Central memory CD8-positive, alpha-beta T cell (primary cell): ENCODE results near the gene TMPRSS6.
A peak's percentile ranks its signal among the peaks of the same experiment; 100 is the strongest.

Experiments
- ATAC-seq: fragments of 150-1000 bp; cut with Tn5 transposase; replicated peaks from 2 replicates; pipeline ENCODE4 v1.10.0; 2022; ENCODE audit warnings: mild to moderate bottlenecking, moderate FRiP score, moderate number of reproducible peaks; ENCODE audit not compliant: poor library complexity, severe bottlenecking; ENCODE audit errors: extremely low read depth
- DNase-seq, 2 donors: peaks; one replicate each; pipeline ENCODE4 v3.0.0; 2021; ENCODE audit warnings: low spot score in 2 of 2
- H3K27ac Mint-ChIP-seq: one replicate; pipeline ENCODE4 v1.8.0; 2022; ENCODE audit warnings: low read depth, mild to moderate bottlenecking, moderate library complexity, mixed read lengths
- H3K27me3 Mint-ChIP-seq: one replicate; pipeline ENCODE4 v1.8.0; 2022; ENCODE audit warnings: mixed read lengths
- H3K36me3 Mint-ChIP-seq: one replicate; pipeline ENCODE4 v1.8.0; 2022; ENCODE audit warnings: mild to moderate bottlenecking, moderate library complexity, mixed read lengths; ENCODE audit not compliant: insufficient read depth
- H3K4me1 Mint-ChIP-seq: one replicate; pipeline ENCODE4 v1.8.0; 2022; ENCODE audit warnings: mixed read lengths
- H3K4me3 Mint-ChIP-seq: one replicate; pipeline ENCODE4 v1.8.0; 2022; ENCODE audit warnings: mild to moderate bottlenecking, moderate library complexity, mixed read lengths
- H3K9me3 Mint-ChIP-seq: one replicate; pipeline ENCODE4 v1.8.0; 2022; ENCODE audit warnings: mixed read lengths

The TMPRSS6 gene

GRCh38 chr22:37109242-37109917 is at the start of gene TMPRSS6:
TMPRSS6 (minus strand) TSS chr22:37109713; CDS start chr22:37103417, 6,296 bp downstream.
- H3K27ac Mint-ChIP-seq, result no peak within 1 kb of the TSS
- no peaks in the 10 kb centered on the region for H3K4me1 Mint-ChIP-seq
- H3K9me3 Mint-ChIP-seq, result no peaks in the 10 kb centered on the region
- H3K4me3 Mint-ChIP-seq, result no peak within 1 kb of the TSS
- H3K36me3 Mint-ChIP-seq, result peaks cover 2% of the 10 kb centered on the region
- ATAC-seq (no peak), DNase-seq (no peak)
- H3K27me3 Mint-ChIP-seq, result no peaks in the 10 kb centered on the region

DNA sequence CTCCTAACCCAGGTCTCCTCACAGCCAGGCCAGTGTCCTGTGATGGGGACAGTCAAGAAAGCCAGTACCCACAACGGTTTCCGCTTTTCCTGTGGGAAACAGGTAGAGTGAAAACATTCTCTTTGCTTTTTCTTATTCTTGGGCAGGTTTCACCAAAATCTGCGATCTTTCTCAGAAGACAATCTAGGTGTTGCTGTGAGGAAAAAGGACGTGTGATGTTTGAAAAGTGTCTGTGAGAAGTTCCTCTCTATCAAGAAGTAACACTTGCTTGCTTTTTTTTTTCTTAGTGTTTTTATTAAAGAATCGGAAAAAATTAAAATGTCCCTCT is 49.4 kb upstream of the TMPRSS6 start:
- DNase-seq, result no peak
- ATAC-seq, result no peak
- H3K27me3 Mint-ChIP-seq, result no peaks in the 10 kb centered on the region
- H3K4me1 Mint-ChIP-seq, result peaks cover 66% of the 10 kb centered on the region
- H3K4me3 Mint-ChIP-seq, result peak overlapping the region; percentile 57
- no peaks in the 10 kb centered on the region for H3K9me3 Mint-ChIP-seq
- H3K27ac Mint-ChIP-seq, result peak overlapping the region; percentile 76
- H3K36me3 Mint-ChIP-seq, result peaks cover 13% of the 10 kb centered on the region

DNA sequence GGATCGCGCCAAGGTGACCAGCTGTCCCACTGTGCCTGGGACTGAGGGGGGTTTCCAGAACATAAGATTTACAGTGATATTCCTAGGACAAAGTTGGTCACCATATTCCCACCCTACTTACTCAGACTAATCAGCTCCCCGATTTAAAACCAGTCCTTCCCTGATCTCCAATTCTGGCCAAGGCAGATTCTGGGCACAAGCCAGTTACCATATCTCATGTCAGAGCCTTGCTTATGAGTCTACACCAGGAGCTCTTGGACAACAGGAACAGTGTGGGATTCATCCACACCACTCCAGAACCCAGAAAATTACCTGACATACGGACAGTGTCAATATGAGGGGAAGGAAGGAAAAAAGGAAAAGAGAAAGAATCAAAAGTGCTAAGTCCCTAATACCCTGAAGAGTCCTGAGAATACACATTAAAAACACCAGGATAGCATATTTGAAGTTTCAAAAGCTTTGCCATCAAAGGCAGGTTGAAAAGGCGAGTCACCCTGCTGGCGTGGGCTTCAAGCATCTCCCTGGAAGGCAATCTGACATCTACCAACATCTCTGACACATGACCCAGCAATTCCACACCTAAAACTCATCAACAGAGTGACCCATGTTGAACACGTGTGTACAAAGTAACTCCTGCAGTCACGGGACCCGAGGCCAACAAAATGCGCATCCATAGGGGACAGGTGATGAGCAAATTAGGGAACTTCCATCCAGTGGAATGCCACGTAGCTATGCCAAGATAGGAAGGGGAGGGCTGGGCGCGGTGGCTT is 48.2 kb upstream of the TMPRSS6 start:
- no peaks in the 10 kb centered on the region for H3K9me3 Mint-ChIP-seq
- H3K4me3 Mint-ChIP-seq, result no peak overlapping the region
- no peaks in the 10 kb centered on the region for H3K27me3 Mint-ChIP-seq
- H3K27ac Mint-ChIP-seq, result peak overlapping the region; percentile 13
- no peak for DNase-seq
- no peak for ATAC-seq
- H3K4me1 Mint-ChIP-seq, result peaks cover 53% of the 10 kb centered on the region
- H3K36me3 Mint-ChIP-seq, result peaks cover 7% of the 10 kb centered on the region

GRCh38 chr22:37156686-37157435 is 47.3 kb upstream of the TMPRSS6 start:
- H3K4me1 Mint-ChIP-seq, result peaks cover 45% of the 10 kb centered on the region
- ATAC-seq, result no peak

DNA sequence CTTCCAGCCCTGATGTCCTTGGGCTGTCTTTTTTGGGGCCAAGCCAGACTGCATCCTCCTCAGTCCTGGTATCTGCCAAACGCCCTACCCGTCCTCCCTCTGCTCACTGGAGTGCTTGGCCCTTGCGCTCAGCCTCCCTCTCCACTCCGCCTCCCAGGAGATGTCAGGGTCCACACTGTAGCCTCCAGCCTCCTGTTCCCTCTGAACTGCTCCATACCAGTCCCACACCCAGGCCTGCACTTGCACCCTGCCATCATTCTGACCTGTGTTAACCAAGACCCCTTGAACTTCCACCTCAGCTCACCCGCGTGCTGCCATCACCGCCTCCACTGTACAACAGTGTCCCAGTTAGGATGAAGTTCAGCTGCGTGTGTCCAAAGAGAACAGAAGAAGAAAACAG is 46.5 kb upstream of the TMPRSS6 start:
- Mint-ChIP-seq H3K36me3 (peaks cover 6% of the 10 kb centered on the region), H3K27me3 (no peaks in the 10 kb centered on the region), H3K4me3 (no peak overlapping the region), H3K9me3 (no peaks in the 10 kb centered on the region), H3K27ac (no peak overlapping the region), H3K4me1 (peaks cover 51% of the 10 kb centered on the region)
- ATAC-seq (no peak), DNase-seq (no peak)

More at GRCh38 chr22:37156686-37157435, 47.3 kb upstream of the TMPRSS6 start:
- peak overlapping the region; percentile 13 for H3K27ac Mint-ChIP-seq
- no peaks in the 10 kb centered on the region for H3K27me3 Mint-ChIP-seq
- DNase-seq, result no peak
- H3K4me3 Mint-ChIP-seq, result no peak overlapping the region
- no peaks in the 10 kb centered on the region for H3K9me3 Mint-ChIP-seq
- H3K36me3 Mint-ChIP-seq, result peaks cover 2% of the 10 kb centered on the region

DNA sequence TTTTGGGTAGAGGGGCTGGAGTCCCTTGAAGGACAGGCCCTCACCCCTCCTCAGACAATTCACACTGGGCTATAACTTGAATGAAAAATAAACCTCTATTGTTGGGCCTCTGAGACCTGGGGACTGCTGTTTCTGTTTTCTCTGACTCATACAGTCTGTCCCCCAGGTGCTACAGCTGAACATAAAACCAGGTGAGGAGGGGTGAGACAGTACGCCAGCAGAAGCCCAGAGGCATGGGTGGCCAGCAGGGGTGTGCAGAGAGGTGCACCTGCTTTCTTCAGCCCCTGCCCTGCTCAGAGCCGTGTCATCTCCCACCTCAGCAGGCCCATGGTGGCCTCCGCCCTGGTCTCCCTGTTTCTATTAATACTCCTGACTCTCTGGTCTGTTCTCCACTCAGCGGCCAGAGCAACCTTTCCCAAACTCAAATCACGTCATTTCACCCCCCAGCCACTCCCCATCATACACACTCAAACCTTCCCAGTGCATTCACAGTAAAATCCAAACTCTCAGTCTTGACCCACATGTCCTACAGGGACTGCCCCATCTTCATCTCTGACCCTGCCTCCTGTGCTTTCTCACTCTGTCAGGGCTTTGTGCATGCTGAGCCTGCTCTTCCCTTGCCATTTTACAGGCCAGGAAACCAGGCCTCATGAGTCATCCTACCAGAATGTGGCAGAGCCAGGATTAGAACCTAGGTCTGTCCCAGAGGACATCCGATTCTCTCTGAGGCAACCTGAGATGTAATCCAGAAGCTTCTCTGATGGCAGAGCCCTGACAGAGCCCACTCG is 45.6 kb upstream of the TMPRSS6 start:
- ATAC-seq (no peak), DNase-seq (no peak)
- H3K4me1 Mint-ChIP-seq, result peaks cover 60% of the 10 kb centered on the region
- H3K36me3 Mint-ChIP-seq, result peaks cover 7% of the 10 kb centered on the region
- H3K4me3 Mint-ChIP-seq, result no peak overlapping the region
- H3K9me3 Mint-ChIP-seq, result peaks cover 4% of the 10 kb centered on the region
- H3K27me3 Mint-ChIP-seq, result no peaks in the 10 kb centered on the region
- H3K27ac Mint-ChIP-seq, result peak overlapping the region; percentile 65

DNA sequence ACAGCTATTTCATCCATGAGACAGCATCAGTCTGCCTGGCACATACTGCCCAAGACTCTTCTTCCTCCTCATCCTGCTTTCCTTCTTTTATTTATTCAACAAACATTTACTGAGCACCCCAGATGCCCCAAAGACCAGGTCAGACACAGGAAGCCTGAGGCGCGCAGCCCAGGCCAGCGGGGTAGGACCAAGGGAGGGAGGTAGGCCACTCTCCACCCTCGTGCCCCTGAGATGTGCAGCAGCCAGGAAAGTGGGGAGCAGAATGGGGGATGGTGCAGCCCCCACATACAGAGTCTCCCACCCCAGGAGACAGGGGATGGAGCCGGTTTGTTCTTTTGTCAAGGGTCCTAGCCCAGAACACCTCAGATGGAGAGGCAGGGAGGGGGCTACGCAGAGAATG is 44.4 kb upstream of the TMPRSS6 start:
- DNase-seq (no peak), ATAC-seq (no peak)
- Mint-ChIP-seq H3K4me1 (peaks cover 55% of the 10 kb centered on the region), H3K27ac (no peak overlapping the region), H3K27me3 (no peaks in the 10 kb centered on the region), H3K36me3 (peaks cover 17% of the 10 kb centered on the region), H3K9me3 (peaks cover 4% of the 10 kb centered on the region), H3K4me3 (no peak overlapping the region)

DNA sequence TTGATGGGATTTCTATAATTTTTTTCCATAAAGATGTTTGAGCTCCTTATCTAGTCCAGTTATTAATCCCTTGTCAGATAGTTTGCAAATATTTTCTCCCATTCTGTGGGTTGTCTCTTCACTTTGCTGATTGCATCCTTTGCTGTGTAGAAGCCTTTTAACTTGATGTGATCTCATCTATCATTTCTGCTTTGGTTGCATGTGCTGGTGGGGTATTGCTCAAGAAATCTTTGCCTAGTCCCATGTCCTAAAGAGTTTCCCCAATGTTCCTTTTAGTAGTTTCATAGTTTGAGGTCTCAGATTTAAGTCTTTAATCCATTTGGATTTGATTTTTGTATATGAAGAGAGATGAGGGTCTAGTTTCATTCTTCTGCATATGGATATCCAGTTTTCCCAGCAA is 41.9 kb upstream of the TMPRSS6 start:
- Mint-ChIP-seq H3K4me3 (no peak overlapping the region), H3K4me1 (peaks cover 63% of the 10 kb centered on the region), H3K27me3 (no peaks in the 10 kb centered on the region), H3K36me3 (peaks cover 28% of the 10 kb centered on the region), H3K9me3 (peaks cover 4% of the 10 kb centered on the region), H3K27ac (peak overlapping the region; percentile 92)
- ATAC-seq, result no peak
- no peak for DNase-seq

DNA sequence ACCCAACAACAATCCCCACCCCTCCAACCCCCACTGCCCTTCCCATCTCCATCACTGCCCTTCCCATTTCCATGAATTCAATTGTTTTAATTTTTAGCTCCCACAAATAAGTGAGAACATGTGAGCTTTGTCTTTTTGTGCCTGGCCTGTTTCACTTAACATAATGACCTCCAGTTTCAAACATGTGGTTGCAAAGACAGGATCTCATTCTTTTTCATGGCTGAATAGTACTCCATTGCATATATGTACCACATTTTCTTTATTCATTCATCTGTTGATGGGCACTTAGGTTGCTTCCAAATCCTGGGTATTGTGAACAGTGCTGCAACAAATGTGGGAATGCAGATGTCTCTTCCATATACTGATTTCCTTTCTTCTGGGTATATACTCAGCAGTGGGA is 41.2 kb upstream of the TMPRSS6 start:
- ATAC-seq, result no peak
- Mint-ChIP-seq H3K27me3 (no peaks in the 10 kb centered on the region), H3K4me3 (no peak overlapping the region), H3K27ac (peak overlapping the region; percentile 92), H3K4me1 (peaks cover 64% of the 10 kb centered on the region), H3K9me3 (peaks cover 4% of the 10 kb centered on the region), H3K36me3 (peaks cover 33% of the 10 kb centered on the region)
- no peak for DNase-seq

DNA sequence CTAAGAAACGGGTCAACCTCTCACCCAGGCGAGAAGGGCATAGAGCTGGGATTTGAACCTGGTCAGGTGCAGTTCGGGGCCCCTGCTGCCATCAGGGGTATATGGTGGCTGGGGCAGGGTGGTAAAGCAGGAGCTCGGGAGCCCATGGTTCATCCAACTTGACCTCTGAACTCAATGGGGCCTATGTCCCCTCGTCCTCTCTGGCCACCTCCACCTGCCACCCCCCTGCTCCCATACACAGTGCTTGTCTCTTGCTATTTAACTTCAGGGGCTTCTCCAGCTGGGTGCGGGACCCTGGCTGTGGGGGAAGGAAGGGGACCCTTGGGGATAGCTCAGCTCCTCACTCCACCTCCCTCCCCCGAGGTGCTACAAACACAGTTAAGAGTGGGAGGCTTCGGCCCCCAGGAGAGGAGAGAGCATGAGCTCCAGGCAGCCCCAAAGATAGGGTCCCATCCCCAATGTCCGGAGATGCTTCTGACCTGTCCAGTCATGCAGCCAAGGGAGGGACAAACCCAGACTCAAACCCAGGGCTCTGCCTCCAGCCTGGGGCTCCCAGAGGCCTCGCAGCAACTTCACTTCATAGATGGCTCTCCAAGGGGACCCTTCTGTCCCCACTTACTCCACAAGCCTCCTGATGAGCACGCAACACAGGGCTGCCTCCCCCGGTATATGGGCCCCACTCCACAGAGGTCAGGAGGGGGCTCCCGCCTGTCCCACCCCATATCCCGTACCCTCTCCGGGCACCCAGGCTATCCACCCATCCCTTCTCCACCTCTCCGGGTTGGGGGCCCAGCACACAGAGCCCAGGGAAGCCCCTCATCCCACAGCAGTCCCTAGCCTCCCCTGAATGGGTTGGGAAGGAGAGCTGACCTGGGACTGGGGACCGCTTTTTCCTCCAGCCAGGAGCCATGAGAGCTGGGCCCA is 39.5 kb upstream of the TMPRSS6 start:
- Mint-ChIP-seq H3K4me3 (peak overlapping the region; percentile 93), H3K9me3 (peaks cover 4% of the 10 kb centered on the region), H3K4me1 (peaks cover 69% of the 10 kb centered on the region), H3K36me3 (peaks cover 43% of the 10 kb centered on the region), H3K27me3 (no peaks in the 10 kb centered on the region), H3K27ac (peak overlapping the region; percentile 92)
- ATAC-seq (no peak), DNase-seq (no peak)

- peaks cover 78% of the 10 kb centered on the region for H3K4me1 Mint-ChIP-seq
Observed at GRCh38 chr22:37148031-37148651, 38.6 kb upstream of the TMPRSS6 start.

More at GRCh38 chr22:37148031-37148651, 38.6 kb upstream of the TMPRSS6 start:
- no peaks in the 10 kb centered on the region for H3K27me3 Mint-ChIP-seq
- H3K9me3 Mint-ChIP-seq, result peaks cover 4% of the 10 kb centered on the region
- peak overlapping the region; percentile 92 for H3K27ac Mint-ChIP-seq
- no peak for ATAC-seq
- H3K4me3 Mint-ChIP-seq, result peak overlapping the region; percentile 93
- peaks cover 52% of the 10 kb centered on the region for H3K36me3 Mint-ChIP-seq
- no peak for DNase-seq
